Caco-2 (cell line): ENCODE measurements around the gene PTPN9. TPM values are rescaled to one million over a fixed set of nuclear protein-coding genes. Genes with fewer than 3 reads are reported as not detected.

Source experiments
- BruUV-seq: library from RNA; stranded (reverse); fragments of 400-500 nt; replicated peaks from 2 replicates; lab custom pipeline; 2021; lab: Mats Ljungman, UMichigan
- CTCF ChIA-PET: fragments of 300-600 bp; sonication (Branson Sonifier 250); formaldehyde crosslinking; loops from one replicate; lab custom pipeline; 2022; ENCODE audit warnings: antibody characterized with exemption; lab: Charles Lee
- POLR2A ChIA-PET: fragments of 300-600 bp; sonication (Branson Sonifier 250); formaldehyde crosslinking; loops from one replicate; lab custom pipeline; 2022; ENCODE audit warnings: antibody characterized with exemption; lab: Charles Lee
- DNase-seq, 2 experiments: peaks; one replicate each; pipeline versions ENCODE4 v3.0.0 to v3.0.0-alpha.2; 2020 to 2022
- H3K27me3 ChIP-seq: replicated peaks from 2 replicates; pipeline ENCODE4 v1.6.0; 2011; ENCODE audit warnings: low read length; ENCODE audit not compliant: control insufficient read depth, insufficient read depth
- H3K36me3 ChIP-seq: 2 replicates; pipeline ENCODE4 v1.5.1; 2011; ENCODE audit warnings: low read length; ENCODE audit not compliant: control insufficient read depth, insufficient read depth
- H3K4me1 ChIP-seq: fragments of 250-450 bp; sonication (Bioruptor Pico); 2 replicates; pipeline ENCODE4 v1.5.1; 2020; ENCODE audit warnings: mild to moderate bottlenecking
- H3K4me3 ChIP-seq: 2 replicates; pipeline ENCODE4 v1.5.1; 2011; ENCODE audit warnings: low read depth, mild to moderate bottlenecking, control low read depth, low read length
- H3K9me3 ChIP-seq: fragments of 250-450 bp; sonication (Bioruptor Pico); 2 replicates; pipeline ENCODE4 v1.5.1; 2020; ENCODE audit warnings: mild to moderate bottlenecking, moderate library complexity
- H3K27ac Mint-ChIP-seq: one replicate; pipeline ENCODE4 v1.8.0; 2022; ENCODE audit warnings: mixed read lengths; ENCODE audit not compliant: unreplicated experiment
- H3K27me3 Mint-ChIP-seq: one replicate; pipeline ENCODE4 v1.8.0; 2022; ENCODE audit warnings: mixed read lengths; ENCODE audit not compliant: insufficient read depth, unreplicated experiment
- H3K36me3 Mint-ChIP-seq: one replicate; pipeline ENCODE4 v1.8.0; 2022; ENCODE audit warnings: mild to moderate bottlenecking, mixed read lengths; ENCODE audit not compliant: insufficient read depth, unreplicated experiment
- H3K4me1 Mint-ChIP-seq: one replicate; pipeline ENCODE4 v1.8.0; 2022; ENCODE audit warnings: low read depth, mixed read lengths; ENCODE audit not compliant: unreplicated experiment
- H3K4me3 Mint-ChIP-seq: one replicate; pipeline ENCODE4 v1.8.0; 2022; ENCODE audit warnings: mild to moderate bottlenecking, moderate library complexity, mixed read lengths; ENCODE audit not compliant: unreplicated experiment
- H3K9me3 Mint-ChIP-seq: one replicate; pipeline ENCODE4 v1.8.0; 2022; ENCODE audit warnings: mixed read lengths; ENCODE audit not compliant: unreplicated experiment
- intact Hi-C: fragments of 100-400 bp; cut with micrococcal nuclease; formaldehyde crosslinking; loops from one replicate; pipeline ENCODE4 v1.10.0; 2022; ENCODE audit not compliant: unreplicated experiment
- total RNA-seq: library from RNA; stranded (reverse); gene quantifications from 2 replicates; pipeline ENCODE4 v1.2.3, GENCODE V29; 2022
- TF ChIP-seq, protein P1 (sequence below), 2 experiments: fragments of 200-600 bp in 1 of 2; IDR thresholded peaks; 1 replicate in 1 of 2; 2 replicates in 1 of 2; pipeline versions ENCODE4 v1.5.1 to v1.8.0; 2011 to 2022; ENCODE audit warnings: antibody characterized with exemption in 1 of 2, control low read depth in 1 of 2, inconsistent platforms in 1 of 2, low read depth in 1 of 2, low read length in 1 of 2, mild to moderate bottlenecking in 1 of 2, moderate library complexity in 1 of 2; ENCODE audit not compliant: insufficient read depth in 1 of 2, severe bottlenecking in 1 of 2, unreplicated experiment in 1 of 2

Gene PTPN9
- total RNA-seq, 1 experiment from 2014 or later: 27.7 TPM

DNA sequence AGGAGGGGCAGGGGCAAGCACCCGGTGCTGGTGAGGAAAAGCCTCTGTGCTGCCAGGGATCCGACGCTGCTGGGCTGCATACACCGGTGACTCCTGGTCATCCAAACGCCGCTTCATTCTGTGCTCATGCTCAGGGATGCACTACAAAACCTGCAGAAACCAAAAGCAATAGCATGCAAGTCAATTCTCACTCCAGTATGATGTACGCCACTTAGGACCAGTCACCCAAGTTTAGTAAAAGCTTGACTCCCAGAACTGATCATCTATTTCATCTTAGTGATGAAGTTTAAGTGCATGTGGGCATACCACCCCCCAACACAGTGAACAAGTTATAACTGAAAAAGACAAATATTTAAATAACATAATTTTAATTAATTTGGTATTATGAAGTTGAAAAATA is 148.9 kb downstream of the PTPN9 start:
- no peaks in the 10 kb centered on the region for H3K27me3 Mint-ChIP-seq
- H3K36me3 ChIP-seq: no peaks in the 10 kb centered on the region; the same call in 1 of the 2 replicates
- intact Hi-C loops: no loop called here

DNA sequence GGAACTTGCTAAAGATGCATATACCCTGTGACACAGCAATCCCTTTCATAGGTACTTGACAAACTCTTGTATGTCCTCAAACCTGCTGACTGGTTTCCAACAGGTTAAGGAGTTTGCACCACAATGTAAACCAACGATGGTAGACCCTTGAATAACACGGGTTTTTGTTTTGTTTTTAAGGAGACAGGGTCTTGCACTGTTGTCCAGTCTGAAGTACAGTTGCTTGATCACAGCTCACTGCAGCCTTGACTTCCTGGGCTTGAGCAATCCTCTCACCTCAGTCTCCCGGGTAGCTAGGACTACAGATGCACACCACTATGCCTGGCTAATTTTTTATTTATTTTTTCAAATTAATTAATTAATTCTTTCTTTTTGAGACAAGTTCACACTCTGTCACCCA is 151.0 kb downstream of the PTPN9 start:
- TF ChIP-seq, protein P1, sequence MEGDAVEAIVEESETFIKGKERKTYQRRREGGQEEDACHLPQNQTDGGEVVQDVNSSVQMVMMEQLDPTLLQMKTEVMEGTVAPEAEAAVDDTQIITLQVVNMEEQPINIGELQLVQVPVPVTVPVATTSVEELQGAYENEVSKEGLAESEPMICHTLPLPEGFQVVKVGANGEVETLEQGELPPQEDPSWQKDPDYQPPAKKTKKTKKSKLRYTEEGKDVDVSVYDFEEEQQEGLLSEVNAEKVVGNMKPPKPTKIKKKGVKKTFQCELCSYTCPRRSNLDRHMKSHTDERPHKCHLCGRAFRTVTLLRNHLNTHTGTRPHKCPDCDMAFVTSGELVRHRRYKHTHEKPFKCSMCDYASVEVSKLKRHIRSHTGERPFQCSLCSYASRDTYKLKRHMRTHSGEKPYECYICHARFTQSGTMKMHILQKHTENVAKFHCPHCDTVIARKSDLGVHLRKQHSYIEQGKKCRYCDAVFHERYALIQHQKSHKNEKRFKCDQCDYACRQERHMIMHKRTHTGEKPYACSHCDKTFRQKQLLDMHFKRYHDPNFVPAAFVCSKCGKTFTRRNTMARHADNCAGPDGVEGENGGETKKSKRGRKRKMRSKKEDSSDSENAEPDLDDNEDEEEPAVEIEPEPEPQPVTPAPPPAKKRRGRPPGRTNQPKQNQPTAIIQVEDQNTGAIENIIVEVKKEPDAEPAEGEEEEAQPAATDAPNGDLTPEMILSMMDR (IDR thresholded peaks at IDR 0.05; ENCODE audit: insufficient read depth in 1 of 2, low read depth in 1 of 2, low read length in 1 of 2, severe bottlenecking in 1 of 2, unreplicated experiment in 1 of 2): no peak
- Histone ChIP-seq H3K9me3 (no peaks in the 10 kb centered on the region), H3K4me3 (no peak overlapping the region), H3K36me3 (no peaks in the 10 kb centered on the region; the same call in 1 of the 2 replicates), H3K4me1 (no peaks in the 10 kb centered on the region), H3K27me3 (no peaks in the 10 kb centered on the region)
- H3K27me3 Mint-ChIP-seq: no peaks in the 10 kb centered on the region
- BruUV-seq: no TSS peak
- peaks cover 53% of the 10 kb centered on the region for H3K36me3 Mint-ChIP-seq
- ChIA-PET CTCF (interaction anchor here (0.5 kb wide), 1 partner anchor 54 kb away, joined by 3 read pairs; no protein-coding TSS in a partner anchor), POLR2A (no interaction called here)
- intact Hi-C loops: no loop called here
- DNase-seq: no peak
- no peak overlapping the region for H3K27ac Mint-ChIP-seq
- no peak overlapping the region for H3K4me3 Mint-ChIP-seq
- no peaks in the 10 kb centered on the region for H3K4me1 Mint-ChIP-seq
- H3K9me3 Mint-ChIP-seq: no peaks in the 10 kb centered on the region

More for the DNA sequence above, 148.9 kb downstream of the PTPN9 start:
- no peak overlapping the region for H3K27ac Mint-ChIP-seq
- no peak overlapping the region for H3K4me3 ChIP-seq
- no TSS peak for BruUV-seq
- ChIA-PET POLR2A (no interaction called here), CTCF (no interaction called here)
- no peaks in the 10 kb centered on the region for H3K9me3 Mint-ChIP-seq
- no peaks in the 10 kb centered on the region for H3K27me3 ChIP-seq
- no peak overlapping the region for H3K4me3 Mint-ChIP-seq
- no peaks in the 10 kb centered on the region for H3K9me3 ChIP-seq
- DNase-seq: no peak
- TF ChIP-seq, protein P1 (IDR thresholded peaks at IDR 0.05; ENCODE audit: insufficient read depth in 1 of 2, low read depth in 1 of 2, low read length in 1 of 2, severe bottlenecking in 1 of 2, unreplicated experiment in 1 of 2): no peak
- H3K4me1 Mint-ChIP-seq: no peaks in the 10 kb centered on the region
- no peaks in the 10 kb centered on the region for H3K4me1 ChIP-seq
- H3K36me3 Mint-ChIP-seq: peaks cover 66% of the 10 kb centered on the region

DNA sequence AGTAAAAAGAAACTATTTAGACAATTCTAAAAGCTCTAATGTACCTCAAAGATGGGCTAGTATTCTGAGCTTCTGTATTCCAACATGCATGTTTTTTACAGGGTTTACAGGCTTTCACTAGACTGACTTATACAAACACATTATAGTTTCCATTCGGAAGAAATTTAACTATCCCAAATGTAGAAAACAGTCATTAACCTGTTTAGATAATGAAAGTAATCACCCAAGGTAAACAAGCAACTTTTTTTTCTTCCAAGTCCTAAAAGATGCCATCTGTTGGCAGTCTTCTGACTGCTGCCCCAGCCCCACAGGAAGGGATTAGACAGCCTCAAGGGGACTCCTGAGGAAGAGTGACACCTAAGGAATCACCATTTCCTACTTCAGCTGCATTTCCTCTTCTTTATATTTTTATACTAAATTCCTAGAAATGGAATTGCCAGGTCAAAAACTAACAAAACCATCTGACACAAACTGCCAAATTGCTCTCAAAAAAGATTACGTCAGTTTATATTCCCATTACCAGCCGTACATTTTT is 153.1 kb downstream of the PTPN9 start:
- no peaks in the 10 kb centered on the region for H3K4me1 ChIP-seq
- no peak overlapping the region for H3K4me3 ChIP-seq
- TF ChIP-seq, protein P1 (IDR thresholded peaks at IDR 0.05; ENCODE audit: insufficient read depth in 1 of 2, low read depth in 1 of 2, low read length in 1 of 2, severe bottlenecking in 1 of 2, unreplicated experiment in 1 of 2): no peak
- H3K4me3 Mint-ChIP-seq: no peak overlapping the region
- intact Hi-C loops: no loop called here
- no peaks in the 10 kb centered on the region for H3K27me3 ChIP-seq
- H3K27me3 Mint-ChIP-seq: no peaks in the 10 kb centered on the region
- no peak overlapping the region for H3K27ac Mint-ChIP-seq
- ChIA-PET POLR2A (no interaction called here), CTCF (no interaction called here)
- no TSS peak for BruUV-seq
- H3K9me3 Mint-ChIP-seq: no peaks in the 10 kb centered on the region
- H3K36me3 Mint-ChIP-seq: peaks cover 58% of the 10 kb centered on the region
- DNase-seq: no peak
- H3K36me3 ChIP-seq: no peaks in the 10 kb centered on the region; the same call in 1 of the 2 replicates
- no peaks in the 10 kb centered on the region for H3K4me1 Mint-ChIP-seq
- no peaks in the 10 kb centered on the region for H3K9me3 ChIP-seq
